Nephron (organoid): ENCODE data around the gene UBASH3A.

ENCODE experiments used
- H3K27ac Mint-ChIP-seq, 3 experiments: 2 replicates each; pipeline ENCODE4 v1.8.0; 2020; ENCODE audit warnings: mixed read lengths in 3 of 3, mild to moderate bottlenecking in 2 of 3, moderate library complexity in 1 of 3
- H3K27me3 Mint-ChIP-seq: 2 replicates; pipeline ENCODE4 v1.8.0; 2021; ENCODE audit warnings: low read depth, mild to moderate bottlenecking, moderate library complexity, mixed read lengths
- H3K36me3 Mint-ChIP-seq: 2 replicates; pipeline ENCODE4 v1.8.0; 2020; ENCODE audit warnings: low read depth, mixed read lengths
- H3K4me1 Mint-ChIP-seq: 2 replicates; pipeline ENCODE4 v1.8.0; 2020; ENCODE audit warnings: mixed read lengths
- H3K4me3 Mint-ChIP-seq, 3 experiments: 2 replicates each; pipeline ENCODE4 v1.8.0; 2020; ENCODE audit warnings: mild to moderate bottlenecking in 3 of 3, mixed read lengths in 3 of 3, moderate library complexity in 2 of 3
- H3K9me3 Mint-ChIP-seq: 2 replicates; pipeline ENCODE4 v1.8.0; 2020; ENCODE audit warnings: mixed read lengths
- CTCF ChIP-seq, 3 experiments: fragments of 200-600 bp; sonication (generic); IDR thresholded peaks; one replicate each; pipeline ENCODE4 v1.5.0; 2021; ENCODE audit warnings: antibody characterized with exemption in 3 of 3; ENCODE audit not compliant: unreplicated experiment in 3 of 3

UBASH3A gene

GRCh38 chr21:42476388-42477331 lies 73.0 kb downstream of the UBASH3A start:
- Mint-ChIP-seq H3K4me1 (peaks cover 17% of the 10 kb centered on the region), H3K36me3 (no peaks in the 10 kb centered on the region), H3K27me3 (peaks cover 20% of the 10 kb centered on the region), H3K4me3 (no peak overlapping the region), H3K27ac (no peak overlapping the region), H3K9me3 (no peaks in the 10 kb centered on the region)
- no peak for TF ChIP-seq CTCF (IDR thresholded peaks at IDR 0.05; ENCODE audit: unreplicated experiment in 3 of 3)

GRCh38 chr21:42478504-42478903 lies 74.8 kb downstream of the UBASH3A start:
- H3K4me3 Mint-ChIP-seq, result no peak overlapping the region
- H3K9me3 Mint-ChIP-seq, result no peaks in the 10 kb centered on the region
- peaks cover 17% of the 10 kb centered on the region for H3K4me1 Mint-ChIP-seq
- H3K36me3 Mint-ChIP-seq, result no peaks in the 10 kb centered on the region
- H3K27ac Mint-ChIP-seq, result no peak overlapping the region
- TF ChIP-seq CTCF (IDR thresholded peaks at IDR 0.05; ENCODE audit: unreplicated experiment in 3 of 3), result no peak
- peaks cover 20% of the 10 kb centered on the region for H3K27me3 Mint-ChIP-seq

- Mint-ChIP-seq H3K4me1 (peaks cover 8% of the 10 kb centered on the region), H3K9me3 (no peaks in the 10 kb centered on the region), H3K4me3 (no peak overlapping the region), H3K27ac (peak overlapping the region in 1 of 3 experiments; percentile 10), H3K36me3 (no peaks in the 10 kb centered on the region), H3K27me3 (peaks cover 13% of the 10 kb centered on the region)
- TF ChIP-seq CTCF (IDR thresholded peaks at IDR 0.05; ENCODE audit: unreplicated experiment in 3 of 3), result no peak
Measured at GRCh38 chr21:42479582-42479981, 75.9 kb downstream of the UBASH3A start.

GRCh38 chr21:42480736-42481135 lies 77.0 kb downstream of the UBASH3A start:
- TF ChIP-seq CTCF (IDR thresholded peaks at IDR 0.05; ENCODE audit: unreplicated experiment in 3 of 3), result no peak
- peaks cover 5% of the 10 kb centered on the region for H3K4me1 Mint-ChIP-seq
- H3K27me3 Mint-ChIP-seq, result peaks cover 17% of the 10 kb centered on the region
- no peaks in the 10 kb centered on the region for H3K9me3 Mint-ChIP-seq
- H3K4me3 Mint-ChIP-seq, result no peak overlapping the region
- H3K27ac Mint-ChIP-seq, result no peak overlapping the region
- H3K36me3 Mint-ChIP-seq, result no peaks in the 10 kb centered on the region

- Mint-ChIP-seq H3K36me3 (no peaks in the 10 kb centered on the region), H3K27me3 (peaks cover 18% of the 10 kb centered on the region), H3K27ac (no peak overlapping the region), H3K9me3 (no peaks in the 10 kb centered on the region), H3K4me1 (peaks cover 5% of the 10 kb centered on the region), H3K4me3 (no peak overlapping the region)
- TF ChIP-seq CTCF (IDR thresholded peaks at IDR 0.05; ENCODE audit: unreplicated experiment in 3 of 3), result no peak
Measured at GRCh38 chr21:42481169-42481568, 77.5 kb downstream of the UBASH3A start.

- Mint-ChIP-seq H3K27me3 (peaks cover 30% of the 10 kb centered on the region), H3K36me3 (no peaks in the 10 kb centered on the region), H3K9me3 (no peaks in the 10 kb centered on the region), H3K27ac (no peak overlapping the region), H3K4me1 (no peaks in the 10 kb centered on the region), H3K4me3 (no peak overlapping the region)
- TF ChIP-seq CTCF (IDR thresholded peaks at IDR 0.05; ENCODE audit: unreplicated experiment in 3 of 3), result no peak
Measured at GRCh38 chr21:42484966-42485365, 81.3 kb downstream of the UBASH3A start.
